ENCODE data around the gene VPS37B. TPM values are rescaled to one million over a fixed set of nuclear protein-coding genes. Genes with fewer than 3 reads are reported as not detected.

The VPS37B gene
- total and polyA plus RNA-seq, 10 of the 15 experiments (the other 5 are each of a cell fraction or from before 2014, with no cell fraction given): 0.66 to 68.6 (median 39.6) TPM

- Histone ChIP-seq H3K4me2 (ENCODE audit: control insufficient read depth, insufficient read depth) (no peak overlapping the region), H3K9me3 (replicated peaks; ENCODE audit: control insufficient read depth, insufficient read depth, low read length) (no peaks in the 10 kb centered on the region), H4K20me1 (ENCODE audit: control insufficient read depth, insufficient read depth) (no peaks in the 10 kb centered on the region), H3K36me3 (ENCODE audit: control insufficient read depth in 2 of 2, insufficient read depth in 2 of 2, low read length in 1 of 2) (peaks cover 0 to 5% of the 10 kb centered on the region in 2 experiments; a peak in 2 of 4 replicates), H3K4me1 (ENCODE audit: control insufficient read depth, insufficient read depth, low read length) (no peaks in the 10 kb centered on the region), H3K27me3 (replicated peaks in 1 of 2; ENCODE audit: control insufficient read depth in 2 of 2, insufficient read depth in 2 of 2, low read length in 1 of 2) (no peaks in the 10 kb centered on the region; a peak in 1 of 4 replicates), H3K4me3 (no peak overlapping the region), H3K79me2 (ENCODE audit: control insufficient read depth, insufficient read depth, low read length) (no peaks in the 10 kb centered on the region), H3K9ac (ENCODE audit: control insufficient read depth, insufficient read depth, low read length) (no peak overlapping the region), H3K27ac (ENCODE audit: control insufficient read depth, insufficient read depth) (no peak overlapping the region), H2AFZ (ENCODE audit: control insufficient read depth, low read depth, low read length) (no peak overlapping the region)
- ATAC-seq (no peak), FAIRE-seq (no peak), DNase-seq (ENCODE audit: low read depth, low spot score) (no peak)
- CTCF ChIA-PET: no interaction called here
- 54% methylated on average over 15 of the region's 18 CpGs for whole genome bisulfite sequencing (ENCODE audit: insufficient coverage, insufficient replicate concordance, low lambda C conversion rate, missing lambda C conversion rate)
- RAD21 ChIA-PET (ENCODE audit: unreplicated experiment): no interaction called here
- BruUV-seq (replicated peaks): no TSS peak
- intact Hi-C loops (cut with micrococcal nuclease; ENCODE audit: unreplicated experiment): no loop called here
- POLR2A ChIA-PET: no interaction called here
- in situ Hi-C loops (cut with MboI): loop anchor here (25.0 kb wide), 1 partner anchor 385 kb away; the partner anchor contains the start of genes MPHOSPH9 and MTRFR
- SMC1A ChIA-PET (ENCODE audit: uncharacterized antibody, unreplicated experiment): no interaction called here
- no peak for TF ChIP-seq IKZF2 (IDR thresholded peaks at IDR 0.05)
- TF ChIP-seq JUND (IDR thresholded peaks at IDR 0.05; ENCODE audit: low read depth, low read length): no peak
- no peak for TF ChIP-seq NBN (IDR thresholded peaks at IDR 0.05)
- no peak for TF ChIP-seq CHD2 (IDR thresholded peaks at IDR 0.05; ENCODE audit: borderline replicate concordance, low read depth, low read length)
- TF ChIP-seq MEF2B (IDR thresholded peaks at IDR 0.05; ENCODE audit: partially characterized antibody, poor library complexity, severe bottlenecking): no peak
- no peak for TF ChIP-seq CEBPB (IDR thresholded peaks at IDR 0.05; ENCODE audit: borderline replicate concordance in 1 of 2, low read depth in 2 of 2, low read length in 2 of 2)
- no peak for TF ChIP-seq MLLT1 (IDR thresholded peaks at IDR 0.05)
- TF ChIP-seq ZZZ3 (IDR thresholded peaks at IDR 0.05; ENCODE audit: control insufficient read depth, insufficient read length, low read depth): no peak
- no peak for TF ChIP-seq NFYB (IDR thresholded peaks at IDR 0.05; ENCODE audit: insufficient read depth, low read depth, low read length)
- TF ChIP-seq MTA3 (IDR thresholded peaks at IDR 0.05; ENCODE audit: borderline replicate concordance, low read length): no peak
- no peak for TF ChIP-seq RAD51 (IDR thresholded peaks at IDR 0.05)
- TF ChIP-seq REST (IDR thresholded peaks at IDR 0.05; ENCODE audit: low read depth, low read length): no peak
- TF ChIP-seq YBX1 (IDR thresholded peaks at IDR 0.05): no peak
- no peak for TF ChIP-seq ZBTB40 (IDR thresholded peaks at IDR 0.05; ENCODE audit: borderline replicate concordance)
- TF ChIP-seq PML (IDR thresholded peaks at IDR 0.05; ENCODE audit: low read length): no peak
Measured at GRCh38 chr12:122852336-122853275, 43.3 kb downstream of the VPS37B start.

Measured in GM12878 (cell line).